ENCODE measurements around the gene CYTH4. TPM values are rescaled to one million over a fixed set of nuclear protein-coding genes. Genes with fewer than 3 reads are reported as not detected.

The CYTH4 gene
- total RNA-seq, 4 donors from 2014 or later = 5.1 to 27.3 (median 9.4) TPM

GRCh38 chr22:37260155-37260795 lies 22.0 kb upstream of the CYTH4 start:
- peaks cover 0 to 95% (median 13%) of the 10 kb centered on the region in 4 donors for H3K27me3 ChIP-seq
- WGBS = 26% methylated on average over 13 of the region's 15 CpGs
- H3K4me1 ChIP-seq = peaks cover 0 to 11% (median 0%) of the 10 kb centered on the region in 4 donors
- H3K36me3 ChIP-seq = no peaks in the 10 kb centered on the region
- no peak overlapping the region for H3K4me3 ChIP-seq
- no peak for DNase-seq (ENCODE audit: extremely low spot score)
- intact Hi-C loops (cut with DNase I) = no loop called here
- H3K27ac ChIP-seq (replicated peaks in 1 of 4) = no peak overlapping the region
- TF ChIP-seq POLR2A (IDR thresholded peaks at IDR 0.05; ENCODE audit: low read depth) (no peak), CTCF (IDR thresholded peaks at IDR 0.05) (no peak), EP300 (IDR thresholded peaks at IDR 0.05) (no peak), POLR2AphosphoS5 (IDR thresholded peaks at IDR 0.05) (no peak)
- H3K9me3 ChIP-seq = peaks cover 0 to 19% (median 15%) of the 10 kb centered on the region in 4 donors

- H3K9me3 ChIP-seq = peaks cover 0 to 20% (median 15%) of the 10 kb centered on the region in 4 donors
- no peak overlapping the region for H3K4me3 ChIP-seq
- H3K27ac ChIP-seq (replicated peaks in 1 of 4) = no peak overlapping the region
- intact Hi-C loops (cut with DNase I) = no loop called here
- H3K36me3 ChIP-seq = no peaks in the 10 kb centered on the region
- WGBS = 22% methylated on average over 14 of the region's 14 CpGs
- H3K27me3 ChIP-seq = peaks cover 0 to 94% (median 11%) of the 10 kb centered on the region in 4 donors
- no peak for DNase-seq (ENCODE audit: extremely low spot score)
- peaks cover 0 to 11% (median 0%) of the 10 kb centered on the region in 4 donors for H3K4me1 ChIP-seq
- TF ChIP-seq CTCF (IDR thresholded peaks at IDR 0.05) (peak; percentile 65 to 91 (median 69)), POLR2A (IDR thresholded peaks at IDR 0.05; ENCODE audit: low read depth) (no peak), POLR2AphosphoS5 (IDR thresholded peaks at IDR 0.05) (peak in 1 of 2 donors; percentile 14)
These were observed 21.4 kb upstream of the CYTH4 start for GRCh38 chr22:37260901-37261336.

GRCh38 chr22:37262346-37262745 lies 20.0 kb upstream of the CYTH4 start:
- DNase-seq (ENCODE audit: extremely low spot score) = no peak
- Histone ChIP-seq H3K4me3 (no peak overlapping the region), H3K27me3 (peaks cover 0 to 94% (median 11%) of the 10 kb centered on the region in 4 donors), H3K4me1 (peaks cover 0 to 18% (median 7%) of the 10 kb centered on the region in 4 donors), H3K9me3 (peaks cover 0 to 20% (median 15%) of the 10 kb centered on the region in 4 donors), H3K27ac (replicated peaks in 1 of 4) (no peak overlapping the region), H3K36me3 (no peaks in the 10 kb centered on the region)
- WGBS = 71% methylated on average over 5 of the region's 5 CpGs
- intact Hi-C loops (cut with DNase I) = no loop called here
- TF ChIP-seq CTCF (IDR thresholded peaks at IDR 0.05) = no peak

- H3K27ac ChIP-seq (replicated peaks in 1 of 4) = no peak overlapping the region
- H3K9me3 ChIP-seq = peaks cover 0 to 20% (median 15%) of the 10 kb centered on the region in 4 donors
- H3K27me3 ChIP-seq = peaks cover 0 to 89% (median 9%) of the 10 kb centered on the region in 4 donors
- no peaks in the 10 kb centered on the region for H3K36me3 ChIP-seq
- TF ChIP-seq POLR2A (IDR thresholded peaks at IDR 0.05; ENCODE audit: low read depth) (no peak), POLR2AphosphoS5 (IDR thresholded peaks at IDR 0.05) (no peak), EP300 (IDR thresholded peaks at IDR 0.05) (no peak), CTCF (IDR thresholded peaks at IDR 0.05) (no peak)
- DNase-seq (ENCODE audit: extremely low spot score) = no peak
- intact Hi-C loops (cut with DNase I) = no loop called here
- WGBS = 84% methylated on average over 10 of the region's 10 CpGs
- no peak overlapping the region for H3K4me3 ChIP-seq
- H3K4me1 ChIP-seq = peaks cover 0 to 19% (median 9%) of the 10 kb centered on the region in 4 donors
These were observed 18.1 kb upstream of the CYTH4 start for GRCh38 chr22:37263966-37264887.
